B cell (primary cell): ENCODE measurements around the gene PRDM2. TPM values are rescaled to one million over a fixed set of nuclear protein-coding genes. Genes with fewer than 3 reads are reported as not detected.

Source experiments
- ATAC-seq: fragments of 200-7000 bp; cut with Tn5 transposase; one replicate; pipeline ENCODE4 v1.10.0; 2021; ENCODE audit warnings: low read depth, mild to moderate bottlenecking, moderate number of reproducible peaks, moderate library complexity
- CTCF ChIA-PET: fragments of 350-600 bp; sonication (Branson Sonifier 250); formaldehyde crosslinking; loops from one replicate; lab custom pipeline; 2021; ENCODE audit warnings: antibody characterized with exemption, inconsistent platforms; lab: Charles Lee
- POLR2A ChIA-PET: fragments of 350-600 bp; sonication (Branson Sonifier 250); formaldehyde crosslinking; loops from one replicate; lab custom pipeline; 2021; ENCODE audit warnings: antibody characterized with exemption; lab: Charles Lee
- DNase-seq: peaks from one replicate; pipeline ENCODE4 v3.0.0; 2013
- H2AFZ ChIP-seq: 2 replicates; pipeline ENCODE4 v1.6.1; 2012; ENCODE audit warnings: mild to moderate bottlenecking, low read depth, low read length; ENCODE audit not compliant: insufficient read depth, poor library complexity, severe bottlenecking
- H3K27ac ChIP-seq, 2 donors: 1 replicate in 1 of 2; 2 replicates in 1 of 2; pipeline ENCODE4 v1.5.1; 2012 to 2013; ENCODE audit warnings: low read length in 2 of 2, mild to moderate bottlenecking in 2 of 2, moderate library complexity in 1 of 2
- H3K27me3 ChIP-seq, 4 experiments: fragments of 200-600 bp in 1 of 4; sonication (generic) in 1 of 4; replicated peaks in 1 of 4; 1 replicate in 2 of 4; 2 replicates in 2 of 4; pipeline versions ENCODE4 v1.6.1 to v1.7.0; 2013 to 2016; ENCODE audit warnings: low read length in 3 of 4, mild to moderate bottlenecking in 2 of 4, mixed read lengths in 1 of 4, moderate library complexity in 1 of 4; ENCODE audit not compliant: insufficient read depth in 4 of 4, control insufficient read depth in 3 of 4; ENCODE audit errors: control extremely low read depth in 1 of 4
- H3K36me3 ChIP-seq, 2 experiments: replicated peaks in 1 of 2; 1 replicate in 1 of 2; 2 replicates in 1 of 2; pipeline versions ENCODE4 v1.6.1 to v1.7.1; 2013; ENCODE audit warnings: low read length in 1 of 2; ENCODE audit not compliant: insufficient read depth in 2 of 2, control insufficient read depth in 1 of 2; ENCODE audit errors: control extremely low read depth in 1 of 2, extremely low read depth in 1 of 2
- H3K4me1 ChIP-seq, 2 donors: fragments of 200-600 bp in 1 of 2; sonication (generic) in 1 of 2; 1 replicate in 1 of 2; 2 replicates in 1 of 2; pipeline versions ENCODE4 v1.5.1 to v1.6.1; 2013 to 2017; ENCODE audit warnings: low read length in 2 of 2; ENCODE audit not compliant: control insufficient read depth in 2 of 2, insufficient read depth in 2 of 2
- H3K4me2 ChIP-seq: replicated peaks from 2 replicates; pipeline ENCODE3; 2012; ENCODE audit warnings: mild to moderate bottlenecking, low read depth, low read length; ENCODE audit not compliant: poor library complexity, severe bottlenecking
- H3K4me3 ChIP-seq, 5 experiments: fragments of 200-600 bp in 1 of 5; sonication (generic) in 1 of 5; 1 replicate in 3 of 5; 2 replicates in 2 of 5; pipeline versions ENCODE4 v1.5.1 to v1.7.0; 2011 to 2016; ENCODE audit warnings: low read length in 4 of 5, mild to moderate bottlenecking in 4 of 5, low read depth in 2 of 5, control low read depth in 1 of 5, moderate library complexity in 1 of 5; ENCODE audit not compliant: insufficient read depth in 1 of 5; ENCODE audit errors: control extremely low read depth in 1 of 5, extremely low read depth in 1 of 5
- H3K79me2 ChIP-seq: fragments of 200-600 bp; sonication (generic); one replicate; pipeline ENCODE4 v1.6.0; 2016; ENCODE audit warnings: low read length; ENCODE audit not compliant: control insufficient read depth, insufficient read depth
- H3K9ac ChIP-seq: fragments of 200-600 bp; sonication (generic); 2 replicates; pipeline ENCODE4 v1.6.1; 2017; ENCODE audit warnings: mild to moderate bottlenecking, low read length, moderate library complexity
- H3K9me3 ChIP-seq, 3 donors: one replicate each; pipeline versions ENCODE4 v1.6.1 to v1.7.1; 2013; ENCODE audit warnings: low read length in 2 of 3; ENCODE audit not compliant: control insufficient read depth in 2 of 3, insufficient read depth in 1 of 3; ENCODE audit errors: control extremely low read depth in 1 of 3
- H4K20me1 ChIP-seq: 2 replicates; pipeline ENCODE4 v1.6.0; 2012; ENCODE audit warnings: mild to moderate bottlenecking, low read length; ENCODE audit not compliant: insufficient read depth, control insufficient read depth, poor library complexity, severe bottlenecking
- H3K27ac Mint-ChIP-seq: one replicate; pipeline ENCODE4 v1.8.0; 2021; ENCODE audit warnings: mixed read lengths
- H3K27me3 Mint-ChIP-seq: one replicate; pipeline ENCODE4 v1.8.0; 2021; ENCODE audit warnings: mixed read lengths
- H3K4me1 Mint-ChIP-seq: one replicate; pipeline ENCODE4 v1.8.0; 2021; ENCODE audit warnings: mixed read lengths
- H3K4me3 Mint-ChIP-seq: one replicate; pipeline ENCODE4 v1.8.0; 2021; ENCODE audit warnings: mixed read lengths
- H3K9me3 Mint-ChIP-seq: one replicate; pipeline ENCODE4 v1.8.0; 2022; ENCODE audit warnings: mixed read lengths; ENCODE audit not compliant: insufficient read depth
- CTCF ChIP-seq: fragments of 200-600 bp; IDR thresholded peaks from one replicate; pipeline ENCODE4 v1.8.0; 2022; ENCODE audit warnings: antibody characterized with exemption, mild to moderate bottlenecking
- EZH2 ChIP-seq: IDR thresholded peaks from 2 replicates; pipeline ENCODE4 v1.6.1; 2012; ENCODE audit warnings: borderline replicate concordance, low read depth, mild to moderate bottlenecking, moderate library complexity, low read length; ENCODE audit not compliant: insufficient read depth, poor library complexity, severe bottlenecking
- WGBS: methylation state at CpG from one replicate; pipeline ENCODE4 v1.1.5; 2013; ENCODE audit warnings: missing lambda C conversion rate; ENCODE audit not compliant: insufficient coverage; 5-methylcytosine and 5-hydroxymethylcytosine counted together
- intact Hi-C: fragments of 100-400 bp; cut with micrococcal nuclease; formaldehyde crosslinking; loops from one replicate; pipeline ENCODE4 v1.10.0; 2022
- polyA plus RNA-seq: library from polyadenylated mRNA; depleted of rRNA; stranded (reverse); fragments of >200 nt; gene quantifications from 2 replicates; pipeline ENCODE4 v1.2.3, GENCODE V29; 2012
- total RNA-seq, 2 donors: library from RNA; stranded (reverse); fragments of 120-200 nt in 1 of 2; gene quantifications; 1 replicate in 1 of 2; 2 replicates in 1 of 2; pipeline versions ENCODE4 v1.2.3 to v1.2.4, GENCODE V29; 2013 to 2022

The PRDM2 gene
- total and polyA plus RNA-seq, 2 donors (not counting 1 experiment from before 2014, with no cell fraction given), result 50.1 to 432 TPM

GRCh38 chr1:13706046-13706445, 6.1 kb downstream of the PRDM2 start:
- Mint-ChIP-seq H3K4me3 (peak overlapping the region; percentile 74), H3K9me3 (no peaks in the 10 kb centered on the region), H3K4me1 (peaks cover 84% of the 10 kb centered on the region), H3K27ac (peak overlapping the region; percentile 85), H3K27me3 (no peaks in the 10 kb centered on the region)
- POLR2A ChIA-PET, result interaction anchor here (0.7 to 1.4 kb wide), 2 partner anchors 19 to 22 kb away, joined by 3 to 10 read pairs; no protein-coding TSS in a partner anchor
- Histone ChIP-seq H3K4me2 (peak overlapping the region; percentile 3), H3K79me2 (peaks cover 97% of the 10 kb centered on the region), H3K9me3 (no peaks in the 10 kb centered on the region), H3K4me3 (no peak overlapping the region), H3K27ac (peak overlapping the region in 1 of 2 donors; percentile 37), H3K36me3 (peaks cover 0 to 10% of the 10 kb centered on the region in 2 experiments), H3K27me3 (no peaks in the 10 kb centered on the region), H3K9ac (no peak overlapping the region), H2AFZ (no peak overlapping the region), H3K4me1 (peaks cover 62 to 86% of the 10 kb centered on the region in 2 donors), H4K20me1 (no peaks in the 10 kb centered on the region)
- CTCF ChIA-PET, result interaction anchor here (0.9 to 19.9 kb wide), 5 partner anchors 8 to 39 kb away, joined by 3 to 339 read pairs (median 4); no protein-coding TSS in a partner anchor
- intact Hi-C loops, result no loop called here
- DNase-seq (no peak), ATAC-seq (no peak)
- WGBS, result 44% methylated on average over 1 of the region's 2 CpGs
- TF ChIP-seq EZH2, result no peak
- no peak for TF ChIP-seq CTCF

GRCh38 chr1:13707164-13707563, 7.2 kb downstream of the PRDM2 start:
- no peaks in the 10 kb centered on the region for H3K9me3 Mint-ChIP-seq
- ChIA-PET CTCF (interaction anchor here (0.7 to 19.9 kb wide), 5 partner anchors 10 to 45 kb away, joined by 3 to 339 read pairs (median 4); no protein-coding TSS in a partner anchor), POLR2A (interaction anchor here (0.7 to 1.4 kb wide), 2 partner anchors 18 to 187 kb away, joined by 3 read pairs; no protein-coding TSS in a partner anchor)
- peaks cover 97% of the 10 kb centered on the region for H3K79me2 ChIP-seq
- intact Hi-C loops, result no loop called here
- TF ChIP-seq EZH2 (no peak), CTCF (no peak)
- H2AFZ ChIP-seq, result no peak overlapping the region
- H3K4me2 ChIP-seq, result no peak overlapping the region
- H3K36me3 ChIP-seq, result peaks cover 0 to 10% of the 10 kb centered on the region in 2 experiments
- H3K9ac ChIP-seq, result no peak overlapping the region
- peaks cover 64 to 83% of the 10 kb centered on the region in 2 donors for H3K4me1 ChIP-seq
- peak overlapping the region; percentile 51 for H3K4me3 Mint-ChIP-seq
- no peak overlapping the region for H3K4me3 ChIP-seq
- no CpG with 5 or more reads among the region's 3 CpGs for WGBS
- no peaks in the 10 kb centered on the region for H3K27me3 ChIP-seq
- H3K27ac ChIP-seq, result no peak overlapping the region
- peaks cover 83% of the 10 kb centered on the region for H3K4me1 Mint-ChIP-seq
- no peaks in the 10 kb centered on the region for H4K20me1 ChIP-seq
- no peaks in the 10 kb centered on the region for H3K9me3 ChIP-seq
- H3K27me3 Mint-ChIP-seq, result no peaks in the 10 kb centered on the region
- no peak overlapping the region for H3K27ac Mint-ChIP-seq
- DNase-seq (no peak), ATAC-seq (no peak)
